ENCODE measurements around the gene FN3K.

The FN3K gene

GRCh38 chr17:82734987-82735866 is at the start of gene FN3K:
TSS of gene FN3K (plus strand) at chr17:82735615. CDS start at chr17:82735637, 22 bp downstream.
- no peak for DNase-seq (ENCODE audit: extremely low read depth, insufficient read length)
- Histone ChIP-seq H3K4me3 (replicated peaks; ENCODE audit: low read depth, low read length) (no peak within 1 kb of the TSS), H3K36me3 (ENCODE audit: control insufficient read depth, insufficient read depth, low read length) (peaks cover 7% of the 10 kb centered on the region), H3K27me3 (replicated peaks; ENCODE audit: control insufficient read depth, insufficient read depth, low read length) (no peaks in the 10 kb centered on the region)
- no peak for TF ChIP-seq CTCF (IDR thresholded peaks at IDR 0.05; ENCODE audit: insufficient read depth, low read length, poor library complexity, severe bottlenecking)

GRCh38 chr17:82686366-82687324 is 48.8 kb upstream of the FN3K start:
- H3K4me3 ChIP-seq (replicated peaks; ENCODE audit: low read depth, low read length): no peak overlapping the region
- no peaks in the 10 kb centered on the region for H3K36me3 ChIP-seq (ENCODE audit: control insufficient read depth, insufficient read depth, low read length)
- TF ChIP-seq CTCF (IDR thresholded peaks at IDR 0.05; ENCODE audit: insufficient read depth, low read length, poor library complexity, severe bottlenecking): no peak
- no peak for DNase-seq (ENCODE audit: extremely low read depth, insufficient read length)
- no peaks in the 10 kb centered on the region for H3K27me3 ChIP-seq (replicated peaks; ENCODE audit: control insufficient read depth, insufficient read depth, low read length)

GRCh38 chr17:82687375-82687861 is 48.0 kb upstream of the FN3K start:
- DNase-seq (ENCODE audit: extremely low read depth, insufficient read length): no peak
- H3K4me3 ChIP-seq (replicated peaks; ENCODE audit: low read depth, low read length): no peak overlapping the region
- TF ChIP-seq CTCF (IDR thresholded peaks at IDR 0.05; ENCODE audit: insufficient read depth, low read length, poor library complexity, severe bottlenecking): no peak
- H3K27me3 ChIP-seq (replicated peaks; ENCODE audit: control insufficient read depth, insufficient read depth, low read length): no peaks in the 10 kb centered on the region
- H3K36me3 ChIP-seq (ENCODE audit: control insufficient read depth, insufficient read depth, low read length): no peaks in the 10 kb centered on the region

GRCh38 chr17:82687871-82688270 is 47.5 kb upstream of the FN3K start:
- H3K36me3 ChIP-seq (ENCODE audit: control insufficient read depth, insufficient read depth, low read length): no peaks in the 10 kb centered on the region

GRCh38 chr17:82689077-82689476 is 46.3 kb upstream of the FN3K start:
- Histone ChIP-seq H3K27me3 (replicated peaks; ENCODE audit: control insufficient read depth, insufficient read depth, low read length) (no peaks in the 10 kb centered on the region), H3K36me3 (ENCODE audit: control insufficient read depth, insufficient read depth, low read length) (no peaks in the 10 kb centered on the region), H3K4me3 (replicated peaks; ENCODE audit: low read depth, low read length) (no peak overlapping the region)
- TF ChIP-seq CTCF (IDR thresholded peaks at IDR 0.05; ENCODE audit: insufficient read depth, low read length, poor library complexity, severe bottlenecking): no peak
- no peak for DNase-seq (ENCODE audit: extremely low read depth, insufficient read length)

More at GRCh38 chr17:82687871-82688270, 47.5 kb upstream of the FN3K start:
- H3K27me3 ChIP-seq (replicated peaks; ENCODE audit: control insufficient read depth, insufficient read depth, low read length): no peaks in the 10 kb centered on the region
- no peak for DNase-seq (ENCODE audit: extremely low read depth, insufficient read length)
- no peak for TF ChIP-seq CTCF (IDR thresholded peaks at IDR 0.05; ENCODE audit: insufficient read depth, low read length, poor library complexity, severe bottlenecking)
- H3K4me3 ChIP-seq (replicated peaks; ENCODE audit: low read depth, low read length): no peak overlapping the region

Data from GM06990 (cell line).